NCI-H187 (cell line): ENCODE data around the gene RABGGTA.

Experiments
- DNase-seq, 2 experiments: peaks; one replicate each; lab custom pipeline; 2025; lab: John Stamatoyannopoulos, UW

The RABGGTA gene

GRCh38 chr14:24216345-24216699 lies 55.1 kb downstream of the RABGGTA start:
- DNase-seq: no peak
